SK-N-SH treated with all-trans-retinoic acid at 6 μM for 48 hours (cell line): ENCODE data around the gene ZCWPW2.

Source experiments
- ATAC-seq: fragments of 200-7000 bp; cut with Tn5 transposase; 3 replicates; pipeline ENCODE4 v1.9.1; 2020; ENCODE audit warnings: mild to moderate bottlenecking, moderate library complexity
- ARNTL ChIP-seq: fragments of 450-650 bp; formaldehyde crosslinking; IDR thresholded peaks from 2 replicates; pipeline ENCODE4 v1.5.0; 2020; ENCODE audit warnings: low read depth, mild to moderate bottlenecking, moderate library complexity, borderline replicate concordance
- BACH2 ChIP-seq: fragments of 250-450 bp; sonication (Bioruptor Pico); IDR thresholded peaks from 2 replicates; pipeline ENCODE4 v1.9.0; 2021; ENCODE audit warnings: mild to moderate bottlenecking, borderline replicate concordance
- CSDC2 ChIP-seq: fragments of 250-450 bp; sonication (Bioruptor Pico); IDR thresholded peaks from 2 replicates; pipeline ENCODE4 v1.5.0; 2020; ENCODE audit warnings: mild to moderate bottlenecking, moderate library complexity
- ESRRG ChIP-seq: fragments of 250-450 bp; sonication (Bioruptor Pico); IDR thresholded peaks from 2 replicates; pipeline ENCODE4 v1.6.1; 2021; ENCODE audit warnings: mild to moderate bottlenecking
- GLIS3 ChIP-seq: fragments of 250-450 bp; sonication (Bioruptor Pico); IDR thresholded peaks from 2 replicates; pipeline ENCODE4 v1.5.0; 2020; ENCODE audit warnings: mild to moderate bottlenecking, moderate library complexity
- ISL1 ChIP-seq: fragments of 250-450 bp; sonication (Bioruptor Pico); IDR thresholded peaks from 2 replicates; pipeline ENCODE4 v2.1.2; 2022; ENCODE audit warnings: mild to moderate bottlenecking, moderate library complexity
- OSR1 ChIP-seq: fragments of 250-450 bp; sonication (Bioruptor Pico); IDR thresholded peaks from 2 replicates; pipeline ENCODE4 v1.8.0; 2022; ENCODE audit warnings: moderate library complexity, mild to moderate bottlenecking, inconsistent platforms
- PPARA ChIP-seq: fragments of 250-450 bp; sonication (Bioruptor Pico); IDR thresholded peaks from 2 replicates; pipeline ENCODE4 v1.5.0; 2020; ENCODE audit warnings: mild to moderate bottlenecking, borderline replicate concordance
- RARB ChIP-seq: fragments of 250-450 bp; sonication (Bioruptor Pico); IDR thresholded peaks from 2 replicates; pipeline ENCODE4 v1.8.0; 2021; ENCODE audit warnings: mild to moderate bottlenecking, moderate library complexity
- SNAI2 ChIP-seq: fragments of 250-450 bp; sonication (Bioruptor Pico); IDR thresholded peaks from 2 replicates; pipeline ENCODE4 v1.5.0; 2020; ENCODE audit warnings: mild to moderate bottlenecking, moderate library complexity
- TCF4 ChIP-seq: fragments of 250-450 bp; sonication (Bioruptor Pico); IDR thresholded peaks from 2 replicates; pipeline ENCODE4 v1.8.0; 2021; ENCODE audit warnings: mild to moderate bottlenecking, moderate library complexity, borderline replicate concordance
- TOX ChIP-seq: fragments of 250-450 bp; sonication (Bioruptor Pico); IDR thresholded peaks from 2 replicates; pipeline ENCODE4 v1.8.0; 2021; ENCODE audit warnings: mild to moderate bottlenecking, moderate library complexity, borderline replicate concordance
- ZC3H10 ChIP-seq: fragments of 250-450 bp; sonication (Bioruptor Pico); IDR thresholded peaks from 2 replicates; pipeline ENCODE4 v1.5.1; 2021; ENCODE audit warnings: mild to moderate bottlenecking, moderate library complexity
- ZFP3 ChIP-seq: fragments of 250-450 bp; sonication (Bioruptor Pico); IDR thresholded peaks from 2 replicates; pipeline ENCODE4 v1.5.0; 2020; ENCODE audit warnings: mild to moderate bottlenecking, moderate library complexity
- ZFP30 ChIP-seq: fragments of 450-650 bp; formaldehyde crosslinking; IDR thresholded peaks from 2 replicates; pipeline ENCODE4 v1.5.0; 2022; ENCODE audit warnings: mild to moderate bottlenecking, moderate library complexity
- ZNF565 ChIP-seq: fragments of 450-650 bp; formaldehyde crosslinking; conservative IDR thresholded peaks from 2 replicates; pipeline ENCODE4 v1.5.0; 2020; ENCODE audit warnings: low read depth, mild to moderate bottlenecking, moderate library complexity
- ZNF70 ChIP-seq: fragments of 450-650 bp; formaldehyde crosslinking; IDR thresholded peaks from 2 replicates; pipeline ENCODE4 v1.5.0; 2020; ENCODE audit warnings: mild to moderate bottlenecking, moderate library complexity
- ZNF8 ChIP-seq: fragments of 450-650 bp; formaldehyde crosslinking; IDR thresholded peaks from 2 replicates; pipeline ENCODE4 v1.5.0; 2020; ENCODE audit warnings: mild to moderate bottlenecking, moderate library complexity
- TF ChIP-seq, protein P1 (sequence below): fragments of 250-450 bp; sonication (Bioruptor Pico); IDR thresholded peaks from 2 replicates; pipeline ENCODE4 v1.8.0; 2020; ENCODE audit warnings: mild to moderate bottlenecking, moderate library complexity, borderline replicate concordance
- TF ChIP-seq, protein P2 (sequence below): fragments of 250-450 bp; sonication (Bioruptor Pico); IDR thresholded peaks from 2 replicates; pipeline ENCODE4 v1.8.0; 2021; ENCODE audit warnings: low read depth, mild to moderate bottlenecking, moderate library complexity, borderline replicate concordance
- TF ChIP-seq, protein P3 (sequence below): fragments of 250-450 bp; sonication (Bioruptor Pico); IDR thresholded peaks from 2 replicates; pipeline ENCODE4 v1.5.0; 2020; ENCODE audit warnings: mild to moderate bottlenecking, moderate library complexity
- TF ChIP-seq, protein P4 (sequence below): fragments of 250-450 bp; sonication (Bioruptor Pico); IDR thresholded peaks from 2 replicates; pipeline ENCODE4 v1.5.1; 2021; ENCODE audit warnings: mild to moderate bottlenecking, moderate library complexity
- TF ChIP-seq, protein P5 (sequence below): fragments of 250-450 bp; sonication (Bioruptor Pico); IDR thresholded peaks from 2 replicates; pipeline ENCODE4 v1.5.1; 2020; ENCODE audit warnings: low read depth, mild to moderate bottlenecking, moderate library complexity

The ZCWPW2 gene

DNA sequence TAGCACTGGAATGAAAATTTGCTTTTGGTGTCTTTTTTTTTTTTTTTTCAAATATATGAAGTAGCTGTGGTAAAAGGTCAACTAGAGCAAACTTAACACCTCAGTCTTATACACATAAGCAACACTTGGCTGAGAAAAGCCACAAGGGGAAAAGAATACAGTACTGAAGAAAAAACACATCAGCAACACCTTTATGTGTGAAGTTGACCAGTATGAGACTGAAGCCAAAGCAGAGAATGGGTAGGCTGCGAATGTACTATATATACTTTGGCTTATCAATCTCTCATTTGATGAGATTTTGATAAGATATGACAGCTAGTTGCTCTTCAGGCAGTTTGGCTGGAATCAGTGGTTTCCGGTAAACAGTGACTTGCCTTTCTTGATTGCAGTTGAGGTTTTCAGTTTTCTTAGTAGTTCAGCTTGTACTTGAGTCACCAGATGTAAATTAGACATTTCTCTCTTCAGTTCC lies 22.0 kb upstream of the ZCWPW2 start:
- TF ChIP-seq CSDC2 (CRISPR knock-in tag) (no peak), ZC3H10 (no peak), SNAI2 (CRISPR knock-in tag) (no peak), TCF4 (CRISPR knock-in tag) (no peak), OSR1 (no peak)
- TF ChIP-seq, protein P1, sequence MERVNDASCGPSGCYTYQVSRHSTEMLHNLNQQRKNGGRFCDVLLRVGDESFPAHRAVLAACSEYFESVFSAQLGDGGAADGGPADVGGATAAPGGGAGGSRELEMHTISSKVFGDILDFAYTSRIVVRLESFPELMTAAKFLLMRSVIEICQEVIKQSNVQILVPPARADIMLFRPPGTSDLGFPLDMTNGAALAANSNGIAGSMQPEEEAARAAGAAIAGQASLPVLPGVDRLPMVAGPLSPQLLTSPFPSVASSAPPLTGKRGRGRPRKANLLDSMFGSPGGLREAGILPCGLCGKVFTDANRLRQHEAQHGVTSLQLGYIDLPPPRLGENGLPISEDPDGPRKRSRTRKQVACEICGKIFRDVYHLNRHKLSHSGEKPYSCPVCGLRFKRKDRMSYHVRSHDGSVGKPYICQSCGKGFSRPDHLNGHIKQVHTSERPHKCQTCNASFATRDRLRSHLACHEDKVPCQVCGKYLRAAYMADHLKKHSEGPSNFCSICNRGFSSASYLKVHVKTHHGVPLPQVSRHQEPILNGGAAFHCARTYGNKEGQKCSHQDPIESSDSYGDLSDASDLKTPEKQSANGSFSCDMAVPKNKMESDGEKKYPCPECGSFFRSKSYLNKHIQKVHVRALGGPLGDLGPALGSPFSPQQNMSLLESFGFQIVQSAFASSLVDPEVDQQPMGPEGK (CRISPR knock-in tag), result no peak
- ATAC-seq, result peak; percentile 56

DNA sequence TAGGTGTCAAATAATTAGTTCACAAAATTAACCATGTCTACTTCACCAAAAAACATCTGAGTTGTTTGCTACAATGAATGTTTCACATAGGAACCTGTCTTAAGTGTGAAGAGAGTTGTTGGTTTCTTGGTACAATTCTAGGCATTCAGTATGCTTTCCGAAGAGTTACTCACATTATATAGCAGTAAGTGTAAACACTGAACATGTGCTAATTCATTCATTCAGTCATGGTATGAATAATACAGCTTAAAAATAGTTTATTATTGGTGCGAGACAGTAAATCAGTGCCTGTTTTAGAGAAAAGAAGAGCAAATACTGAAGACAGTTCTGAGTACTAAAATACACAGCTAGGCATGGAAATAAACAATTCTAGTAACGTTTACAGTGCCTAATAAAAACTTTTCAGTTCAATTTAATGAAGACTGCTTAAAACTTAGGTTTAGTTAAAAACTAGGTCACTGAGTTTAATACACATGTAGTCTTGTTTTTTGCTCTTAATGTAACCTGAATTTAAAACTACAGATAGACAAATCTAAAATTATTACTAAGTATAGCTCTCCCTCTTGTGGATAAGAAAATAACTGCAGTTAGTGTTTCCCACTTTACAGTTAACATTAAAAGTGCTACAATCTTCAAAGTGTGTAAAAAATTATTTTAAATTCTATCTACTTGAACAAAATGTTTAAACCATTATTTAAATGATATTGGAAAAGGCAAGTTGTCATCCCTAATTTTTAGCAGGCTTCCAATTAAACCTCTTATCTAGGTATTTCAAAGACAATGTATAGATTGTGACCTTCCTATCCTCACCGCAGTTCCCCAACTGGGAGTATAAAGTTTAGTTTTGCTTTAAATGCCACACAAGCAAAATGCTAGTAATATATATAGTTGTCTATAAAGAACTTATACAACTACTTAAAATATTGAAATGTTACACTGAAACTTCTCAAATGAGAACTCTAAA lies 20.1 kb upstream of the ZCWPW2 start:
- TF ChIP-seq ZNF8 (CRISPR knock-in tag) (no peak), ARNTL (no peak)
- TF ChIP-seq, protein P1 (CRISPR knock-in tag), result no peak
- peak; percentile 69; the same call in 2 of the 3 replicates for ATAC-seq

DNA sequence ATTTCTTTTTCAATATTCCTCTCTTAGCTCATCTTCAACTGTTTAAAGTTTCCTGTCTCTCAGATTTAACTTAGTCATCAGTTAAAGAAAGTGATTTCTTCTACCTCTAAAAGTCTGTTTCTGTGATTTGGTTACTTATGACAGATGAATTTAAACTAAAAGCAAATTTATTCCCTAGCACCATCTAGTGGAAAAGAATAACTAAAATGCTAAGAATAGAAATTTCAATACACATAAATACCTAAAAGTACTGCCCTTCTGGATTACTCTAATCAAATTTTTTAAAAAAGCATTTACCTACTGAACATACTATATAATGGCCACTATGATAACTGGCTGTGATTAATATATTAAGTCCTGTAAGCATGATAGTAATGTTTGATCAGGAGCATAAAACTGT lies 14.0 kb upstream of the ZCWPW2 start:
- no peak for TF ChIP-seq ZNF70 (CRISPR knock-in tag)
- TF ChIP-seq ZFP30 (CRISPR knock-in tag), result no peak
- no peak for TF ChIP-seq BACH2 (CRISPR knock-in tag)
- TF ChIP-seq, protein P2, sequence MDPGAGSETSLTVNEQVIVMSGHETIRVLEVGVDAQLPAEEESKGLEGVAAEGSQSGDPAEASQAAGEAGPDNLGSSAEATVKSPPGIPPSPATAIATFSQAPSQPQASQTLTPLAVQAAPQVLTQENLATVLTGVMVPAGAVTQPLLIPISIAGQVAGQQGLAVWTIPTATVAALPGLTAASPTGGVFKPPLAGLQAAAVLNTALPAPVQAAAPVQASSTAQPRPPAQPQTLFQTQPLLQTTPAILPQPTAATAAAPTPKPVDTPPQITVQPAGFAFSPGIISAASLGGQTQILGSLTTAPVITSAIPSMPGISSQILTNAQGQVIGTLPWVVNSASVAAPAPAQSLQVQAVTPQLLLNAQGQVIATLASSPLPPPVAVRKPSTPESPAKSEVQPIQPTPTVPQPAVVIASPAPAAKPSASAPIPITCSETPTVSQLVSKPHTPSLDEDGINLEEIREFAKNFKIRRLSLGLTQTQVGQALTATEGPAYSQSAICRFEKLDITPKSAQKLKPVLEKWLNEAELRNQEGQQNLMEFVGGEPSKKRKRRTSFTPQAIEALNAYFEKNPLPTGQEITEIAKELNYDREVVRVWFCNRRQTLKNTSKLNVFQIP (CRISPR knock-in tag), result no peak
- no peak for TF ChIP-seq TOX (CRISPR knock-in tag)
- TF ChIP-seq PPARA (CRISPR knock-in tag), result no peak
- TF ChIP-seq CSDC2 (CRISPR knock-in tag), result no peak
- no peak for TF ChIP-seq ZFP3 (CRISPR knock-in tag)
- no peak for TF ChIP-seq RARB (CRISPR knock-in tag)
- TF ChIP-seq, protein P1 (CRISPR knock-in tag), result no peak
- no peak for TF ChIP-seq ZNF565 (CRISPR knock-in tag)
- TF ChIP-seq, protein P3, sequence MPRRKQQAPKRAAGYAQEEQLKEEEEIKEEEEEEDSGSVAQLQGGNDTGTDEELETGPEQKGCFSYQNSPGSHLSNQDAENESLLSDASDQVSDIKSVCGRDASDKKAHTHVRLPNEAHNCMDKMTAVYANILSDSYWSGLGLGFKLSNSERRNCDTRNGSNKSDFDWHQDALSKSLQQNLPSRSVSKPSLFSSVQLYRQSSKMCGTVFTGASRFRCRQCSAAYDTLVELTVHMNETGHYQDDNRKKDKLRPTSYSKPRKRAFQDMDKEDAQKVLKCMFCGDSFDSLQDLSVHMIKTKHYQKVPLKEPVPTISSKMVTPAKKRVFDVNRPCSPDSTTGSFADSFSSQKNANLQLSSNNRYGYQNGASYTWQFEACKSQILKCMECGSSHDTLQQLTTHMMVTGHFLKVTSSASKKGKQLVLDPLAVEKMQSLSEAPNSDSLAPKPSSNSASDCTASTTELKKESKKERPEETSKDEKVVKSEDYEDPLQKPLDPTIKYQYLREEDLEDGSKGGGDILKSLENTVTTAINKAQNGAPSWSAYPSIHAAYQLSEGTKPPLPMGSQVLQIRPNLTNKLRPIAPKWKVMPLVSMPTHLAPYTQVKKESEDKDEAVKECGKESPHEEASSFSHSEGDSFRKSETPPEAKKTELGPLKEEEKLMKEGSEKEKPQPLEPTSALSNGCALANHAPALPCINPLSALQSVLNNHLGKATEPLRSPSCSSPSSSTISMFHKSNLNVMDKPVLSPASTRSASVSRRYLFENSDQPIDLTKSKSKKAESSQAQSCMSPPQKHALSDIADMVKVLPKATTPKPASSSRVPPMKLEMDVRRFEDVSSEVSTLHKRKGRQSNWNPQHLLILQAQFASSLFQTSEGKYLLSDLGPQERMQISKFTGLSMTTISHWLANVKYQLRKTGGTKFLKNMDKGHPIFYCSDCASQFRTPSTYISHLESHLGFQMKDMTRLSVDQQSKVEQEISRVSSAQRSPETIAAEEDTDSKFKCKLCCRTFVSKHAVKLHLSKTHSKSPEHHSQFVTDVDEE (CRISPR knock-in tag), result no peak
- no peak for TF ChIP-seq OSR1
- no peak for TF ChIP-seq ISL1 (CRISPR knock-in tag)
- no peak for TF ChIP-seq GLIS3 (CRISPR knock-in tag)
- TF ChIP-seq, protein P4, sequence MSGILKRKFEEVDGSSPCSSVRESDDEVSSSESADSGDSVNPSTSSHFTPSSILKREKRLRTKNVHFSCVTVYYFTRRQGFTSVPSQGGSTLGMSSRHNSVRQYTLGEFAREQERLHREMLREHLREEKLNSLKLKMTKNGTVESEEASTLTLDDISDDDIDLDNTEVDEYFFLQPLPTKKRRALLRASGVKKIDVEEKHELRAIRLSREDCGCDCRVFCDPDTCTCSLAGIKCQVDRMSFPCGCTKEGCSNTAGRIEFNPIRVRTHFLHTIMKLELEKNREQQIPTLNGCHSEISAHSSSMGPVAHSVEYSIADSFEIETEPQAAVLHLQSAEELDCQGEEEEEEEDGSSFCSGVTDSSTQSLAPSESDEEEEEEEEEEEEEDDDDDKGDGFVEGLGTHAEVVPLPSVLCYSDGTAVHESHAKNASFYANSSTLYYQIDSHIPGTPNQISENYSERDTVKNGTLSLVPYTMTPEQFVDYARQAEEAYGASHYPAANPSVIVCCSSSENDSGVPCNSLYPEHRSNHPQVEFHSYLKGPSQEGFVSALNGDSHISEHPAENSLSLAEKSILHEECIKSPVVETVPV (CRISPR knock-in tag), result no peak
- no peak for TF ChIP-seq ESRRG (CRISPR knock-in tag)
- TF ChIP-seq, protein P5, sequence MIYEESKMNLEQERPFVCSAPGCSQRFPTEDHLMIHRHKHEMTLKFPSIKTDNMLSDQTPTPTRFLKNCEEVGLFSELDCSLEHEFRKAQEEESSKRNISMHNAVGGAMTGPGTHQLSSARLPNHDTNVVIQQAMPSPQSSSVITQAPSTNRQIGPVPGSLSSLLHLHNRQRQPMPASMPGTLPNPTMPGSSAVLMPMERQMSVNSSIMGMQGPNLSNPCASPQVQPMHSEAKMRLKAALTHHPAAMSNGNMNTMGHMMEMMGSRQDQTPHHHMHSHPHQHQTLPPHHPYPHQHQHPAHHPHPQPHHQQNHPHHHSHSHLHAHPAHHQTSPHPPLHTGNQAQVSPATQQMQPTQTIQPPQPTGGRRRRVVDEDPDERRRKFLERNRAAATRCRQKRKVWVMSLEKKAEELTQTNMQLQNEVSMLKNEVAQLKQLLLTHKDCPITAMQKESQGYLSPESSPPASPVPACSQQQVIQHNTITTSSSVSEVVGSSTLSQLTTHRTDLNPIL (CRISPR knock-in tag), result no peak
- TF ChIP-seq ARNTL, result no peak
- no peak for TF ChIP-seq TCF4 (CRISPR knock-in tag)
- ATAC-seq, result peak; percentile 52; the same call in 1 of the 3 replicates
